Epithelial cell of umbilical artery (primary cell): ENCODE measurements around the gene PCDHGB4. TPM values are rescaled to one million over a fixed set of nuclear protein-coding genes. Genes with fewer than 3 reads are reported as not detected.

Experiments
- total RNA-seq: library from RNA; depleted of rRNA; stranded (reverse); fragments of >200 nt; gene quantifications from 2 replicates; pipeline ENCODE4 v1.2.3, GENCODE V29; 2014

The PCDHGB4 gene
- total RNA-seq, 1 donor from 2014 or later = 10.1 TPM

GRCh38 chr5:141412854-141413539 lies 25.5 kb downstream of the PCDHGB4 start, which contains the start of gene PCDHGA10:
TSS of gene PCDHGA10 (plus strand) at chr5:141412987. CDS start at chr5:141413176, 189 bp downstream.

GRCh38 chr5:141417494-141418172 lies 30.1 kb downstream of the PCDHGB4 start, which contains the start of gene PCDHGB7:
TSS of gene PCDHGB7 (plus strand) at chr5:141417677. CDS start at chr5:141417860, 183 bp downstream.

GRCh38 chr5:141420855-141421488 lies 33.5 kb downstream of the PCDHGB4 start, which contains the start of gene PCDHGA11:
TSS of gene PCDHGA11 (plus strand) at chr5:141421051. CDS start at chr5:141421228, 177 bp downstream.

GRCh38 chr5:141430332-141431113 lies 43.0 kb downstream of the PCDHGB4 start, which contains the start of gene PCDHGA12:
TSS of gene PCDHGA12 (plus strand) at chr5:141430507. CDS start at chr5:141430760, 253 bp downstream.

Other genes starting within 250 kb of the PCDHGB4 start
- not detected in 2 replicates for gene PCDHB6, start 237.6 kb upstream of the PCDHGB4 start, total RNA-seq
- gene PCDHB7, start 215.1 kb upstream of the PCDHGB4 start, total RNA-seq = under 0.01 TPM in 1 of 2 replicates, not detected in the other
- gene PCDHB8, start 209.9 kb upstream of the PCDHGB4 start, total RNA-seq = under 0.01 and 0.15 TPM in 2 replicates
- under 0.01 TPM in 2 replicates for gene PCDHB16, start 205.3 kb upstream of the PCDHGB4 start, total RNA-seq
- 0.15 TPM in 1 of 2 replicates, not detected in the other for gene PCDHB9, start 200.5 kb upstream of the PCDHGB4 start, total RNA-seq
- gene PCDHB10, start 195.3 kb upstream of the PCDHGB4 start, total RNA-seq = 0.30 and 0.32 TPM in 2 replicates
- under 0.01 and 0.15 TPM in 2 replicates for gene PCDHB11, start 188.1 kb upstream of the PCDHGB4 start, total RNA-seq
- under 0.01 TPM in 1 of 2 replicates, not detected in the other for gene PCDHB12, start 179.0 kb upstream of the PCDHGB4 start, total RNA-seq
- 0.15 and 0.65 TPM in 2 replicates for gene PCDHB13, start 173.8 kb upstream of the PCDHGB4 start, total RNA-seq
- 0.61 and 0.65 TPM in 2 replicates for gene PCDHB14, start 164.4 kb upstream of the PCDHGB4 start, total RNA-seq
- gene PCDHB15, start 142.3 kb upstream of the PCDHGB4 start, total RNA-seq = 0.32 and 0.46 TPM in 2 replicates
- 0.15 TPM in 1 of 2 replicates, not detected in the other for gene SLC25A2, start 83.6 kb upstream of the PCDHGB4 start, total RNA-seq
- gene TAF7, start 66.9 kb upstream of the PCDHGB4 start, total RNA-seq = 76.7 and 85.6 TPM in 2 replicates
- under 0.01 and 0.32 TPM in 2 replicates for gene PCDHGA1, start 57.2 kb upstream of the PCDHGB4 start, total RNA-seq
- gene PCDHGA2, start 48.9 kb upstream of the PCDHGB4 start, total RNA-seq = 0.46 and 0.65 TPM in 2 replicates
- gene PCDHGA3, start 43.9 kb upstream of the PCDHGB4 start, total RNA-seq = 0.15 and 0.32 TPM in 2 replicates
- gene PCDHGB1, start 37.6 kb upstream of the PCDHGB4 start, total RNA-seq = under 0.01 and 0.65 TPM in 2 replicates
- 1.7 and 1.9 TPM in 2 replicates for gene PCDHGA4, start 32.7 kb upstream of the PCDHGB4 start, total RNA-seq
- 0.46 and 0.65 TPM in 2 replicates for gene PCDHGB2, start 27.7 kb upstream of the PCDHGB4 start, total RNA-seq
- 0.30 and 0.32 TPM in 2 replicates for gene PCDHGA5, start 23.5 kb upstream of the PCDHGB4 start, total RNA-seq
- gene PCDHGB3, start 17.5 kb upstream of the PCDHGB4 start, total RNA-seq = 0.46 and 1.3 TPM in 2 replicates
- 0.76 and 0.97 TPM in 2 replicates for gene PCDHGA6, start 13.8 kb upstream of the PCDHGB4 start, total RNA-seq
- gene PCDHGA7, start 5.0 kb upstream of the PCDHGB4 start, total RNA-seq = 0.65 and 0.91 TPM in 2 replicates
- 0.46 and 0.97 TPM in 2 replicates for gene PCDHGA8, start 4.9 kb downstream of the PCDHGB4 start, total RNA-seq
- gene PCDHGB5, start 10.2 kb downstream of the PCDHGB4 start, total RNA-seq = 6.1 and 9.1 TPM in 2 replicates
- 0.76 and 0.97 TPM in 2 replicates for gene PCDHGA9, start 15.1 kb downstream of the PCDHGB4 start, total RNA-seq
- gene PCDHGB6, start 20.3 kb downstream of the PCDHGB4 start, total RNA-seq = 0.97 and 1.1 TPM in 2 replicates
- gene PCDHGA10, start 25.3 kb downstream of the PCDHGB4 start, total RNA-seq = 2.3 TPM in 2 replicates
- 2.9 and 3.3 TPM in 2 replicates for gene PCDHGB7, start 30.0 kb downstream of the PCDHGB4 start, total RNA-seq
- gene PCDHGA11, start 33.4 kb downstream of the PCDHGB4 start, total RNA-seq = 5.3 and 5.8 TPM in 2 replicates
- 5.2 and 5.9 TPM in 2 replicates for gene PCDHGA12, start 42.8 kb downstream of the PCDHGB4 start, total RNA-seq
- gene PCDHGC3, start 88.3 kb downstream of the PCDHGB4 start, total RNA-seq = 6.5 and 7.8 TPM in 2 replicates
- gene PCDHGC4, start 97.3 kb downstream of the PCDHGB4 start, total RNA-seq = 0.32 and 0.46 TPM in 2 replicates
- 0.32 TPM in 1 of 2 replicates, not detected in the other for gene PCDHGC5, start 101.4 kb downstream of the PCDHGB4 start, total RNA-seq
- gene DIAPH1, start 231.3 kb downstream of the PCDHGB4 start, total RNA-seq = 23.7 and 36.1 TPM in 2 replicates
- gene HDAC3, start 249.2 kb downstream of the PCDHGB4 start, total RNA-seq = 50.3 and 56.1 TPM in 2 replicates
- 3.9 and 4.3 TPM in 2 replicates for gene RELL2, start 249.3 kb downstream of the PCDHGB4 start, total RNA-seq